Measurements from ENCODE around the gene TAC3.
A peak's percentile ranks its signal among the peaks of the same experiment; 100 is the strongest.
"Not testable (repeated sequence)": the region's sequence is repeated elsewhere in the genome, so short reads cannot be mapped to it uniquely, and the experiment has no call there.

TAC3 gene

GRCh38 chr12:57016348-57016747, at the start of gene TAC3:
TSS of gene TAC3 (minus strand) at chr12:57016529. CDS start at chr12:57015797, 732 bp downstream.
- no peak for DNase-seq

- DNase-seq: peak; percentile 38
Measured at GRCh38 chr12:57063991-57064685, 47.8 kb upstream of the TAC3 start.

GRCh38 chr12:57058454-57058853, 42.1 kb upstream of the TAC3 start:
- DNase-seq: no peak

GRCh38 chr12:57057067-57057751, 40.9 kb upstream of the TAC3 start:
- DNase-seq: no peak

- no peak for DNase-seq
Measured at GRCh38 chr12:57055824-57056223, 39.5 kb upstream of the TAC3 start.

GRCh38 chr12:57053901-57054300, 37.6 kb upstream of the TAC3 start:
- not testable (repeated sequence) for DNase-seq

- DNase-seq: not testable (repeated sequence)
Measured at GRCh38 chr12:57053146-57053545, 36.8 kb upstream of the TAC3 start.

GRCh38 chr12:57051011-57051410, 34.7 kb upstream of the TAC3 start:
- DNase-seq: no peak

- DNase-seq: no peak
Measured at GRCh38 chr12:57049890-57050289, 33.6 kb upstream of the TAC3 start, which contains the start of gene MYO1A. TSS of gene MYO1A (minus strand) at chr12:57050129. CDS start at chr12:57048323, 1,806 bp downstream.

GRCh38 chr12:57049119-57049446, 32.8 kb upstream of the TAC3 start:
- no peak for DNase-seq

GRCh38 chr12:57048423-57049118, 32.2 kb upstream of the TAC3 start:
- no peak for DNase-seq

- DNase-seq: no peak
Measured at GRCh38 chr12:57047981-57048380, 31.7 kb upstream of the TAC3 start.

- peak; percentile 11 for DNase-seq
Measured at GRCh38 chr12:57046947-57047890, 30.9 kb upstream of the TAC3 start.

- DNase-seq: no peak
Measured at GRCh38 chr12:57046086-57046791, 29.9 kb upstream of the TAC3 start.

- no peak for DNase-seq
Measured at GRCh38 chr12:57044889-57045288, 28.6 kb upstream of the TAC3 start.

- DNase-seq: no peak
Measured at GRCh38 chr12:57044468-57044867, 28.1 kb upstream of the TAC3 start.

- no peak for DNase-seq
Measured at GRCh38 chr12:57042695-57043094, 26.4 kb upstream of the TAC3 start.

- DNase-seq: no peak
Measured at GRCh38 chr12:57040750-57041149, 24.4 kb upstream of the TAC3 start.

GRCh38 chr12:57040211-57040610, 23.9 kb upstream of the TAC3 start:
- DNase-seq: no peak

- DNase-seq: no peak
Measured at GRCh38 chr12:57039016-57039798, 22.9 kb upstream of the TAC3 start.

- DNase-seq: no peak
Measured at GRCh38 chr12:57037264-57037663, 20.9 kb upstream of the TAC3 start.
